K562 (cell line): ENCODE results near the gene OTUD5. TPM values are rescaled to one million over a fixed set of nuclear protein-coding genes. Genes with fewer than 3 reads are reported as not detected.

ENCODE experiments used
- CGGBP1 ChIP-seq: fragments of 250-450 bp; sonication (Bioruptor Pico); IDR thresholded peaks from 2 replicates; pipeline ENCODE4 v1.9.0; 2021; ENCODE audit warnings: mild to moderate bottlenecking
- ELF4 ChIP-seq: fragments of 450-650 bp; formaldehyde crosslinking; IDR thresholded peaks from 2 replicates; pipeline ENCODE4 v1.4.0; 2022; ENCODE audit warnings: missing genetic modification characterization
- ETS1 ChIP-seq: conservative IDR thresholded peaks from 2 replicates; pipeline ENCODE4 v1.6.1; 2011; ENCODE audit warnings: low read depth, mild to moderate bottlenecking, low read length; ENCODE audit not compliant: control insufficient read depth
- GATA2 ChIP-seq: sonication (generic); formaldehyde crosslinking; IDR thresholded peaks from 2 replicates; pipeline ENCODE4 v1.4.0; 2020; ENCODE audit warnings: mild to moderate bottlenecking, missing genetic modification reagents
- KDM5B ChIP-seq: fragments of 200-600 bp; sonication (generic); IDR thresholded peaks from 2 replicates; pipeline ENCODE4 v1.6.1; 2012; ENCODE audit warnings: low read depth, mild to moderate bottlenecking, moderate library complexity, low read length, control low read depth, inconsistent platforms; ENCODE audit not compliant: insufficient replicate concordance
- KLF1 ChIP-seq: fragments of 450-650 bp; IDR thresholded peaks from 2 replicates; pipeline ENCODE4 v1.6.1; 2016; ENCODE audit warnings: missing genetic modification characterization, missing compliant biosample characterization
- L3MBTL2 ChIP-seq: fragments of 450-650 bp; IDR thresholded peaks from 2 replicates; pipeline ENCODE4 v1.6.1; 2016; ENCODE audit warnings: mild to moderate bottlenecking, moderate library complexity
- NR2C2 ChIP-seq, 2 experiments: fragments of 200-800 bp in 1 of 2; sonication (Bioruptor generic) in 1 of 2; sonication (generic) in 1 of 2; formaldehyde crosslinking in 1 of 2; IDR thresholded peaks; 2 replicates each; pipeline versions ENCODE4 v1.6.1 to v1.8.0; 2016 to 2022; ENCODE audit warnings: mild to moderate bottlenecking in 1 of 2, missing compliant biosample characterization in 1 of 2, missing genetic modification characterization in 1 of 2, missing genetic modification reagents in 1 of 2
- PHB ChIP-seq: fragments of 250-450 bp; sonication (Bioruptor Pico); IDR thresholded peaks from 2 replicates; pipeline ENCODE4 v1.5.0; 2021
- PML ChIP-seq: IDR thresholded peaks from 2 replicates; pipeline ENCODE4 v1.6.1; 2012; ENCODE audit warnings: low read length, inconsistent platforms
- POLR2G ChIP-seq: fragments of 200-400 bp; formaldehyde crosslinking; IDR thresholded peaks from 2 replicates; pipeline ENCODE4 v1.6.1; 2017; ENCODE audit warnings: low read depth, mild to moderate bottlenecking, antibody characterized with exemption, low read length, moderate library complexity
- RFX7 ChIP-seq: fragments of 250-450 bp; sonication (Bioruptor Pico); IDR thresholded peaks from 2 replicates; pipeline ENCODE4 v1.5.1; 2021; ENCODE audit warnings: mild to moderate bottlenecking
- SOX6 ChIP-seq: fragments of 450-650 bp; IDR thresholded peaks from 2 replicates; pipeline ENCODE4 v1.6.1; 2014; ENCODE audit warnings: mild to moderate bottlenecking
- TEAD4 ChIP-seq, 2 experiments: sonication (generic) in 1 of 2; formaldehyde crosslinking in 1 of 2; IDR thresholded peaks; 2 replicates each; pipeline versions ENCODE4 v1.6.1 to v1.8.0; 2012 to 2022; ENCODE audit warnings: borderline replicate concordance in 1 of 2, inconsistent platforms in 1 of 2, low read length in 1 of 2, mild to moderate bottlenecking in 1 of 2, missing genetic modification reagents in 1 of 2
- ZBTB11 ChIP-seq, 3 experiments: fragments of 200-800 bp in 1 of 3; fragments of 250-450 bp in 1 of 3; fragments of 450-650 bp in 1 of 3; sonication (Bioruptor Pico) in 1 of 3; sonication (Bioruptor generic) in 1 of 3; formaldehyde crosslinking in 1 of 3; IDR thresholded peaks; 2 replicates each; pipeline versions ENCODE4 v1.6.1 to v1.8.0; 2016 to 2022; ENCODE audit warnings: mild to moderate bottlenecking in 2 of 3, missing genetic modification characterization in 2 of 3, missing compliant biosample characterization in 1 of 3, moderate library complexity in 1 of 3
- ZNF668 ChIP-seq: fragments of 250-450 bp; sonication (Bioruptor Pico); IDR thresholded peaks from 2 replicates; pipeline ENCODE4 v1.8.0; 2022; ENCODE audit warnings: mild to moderate bottlenecking, inconsistent platforms
- ZNF75A ChIP-seq: fragments of 450-650 bp; formaldehyde crosslinking; IDR thresholded peaks from 2 replicates; pipeline ENCODE4 v1.4.0; 2020; ENCODE audit warnings: mild to moderate bottlenecking
- polyA plus RNA-seq, 8 experiments: library from polyadenylated mRNA; depleted of rRNA in 4 of 8; stranded (reverse) in 5 of 8; unstranded in 3 of 8; fragments of >200 nt; fragmentation: Nextera tagmentation in 2 of 8; fragmentation: Illumina TruSeq in 1 of 8; extraction: Ambion mirVana in 2 of 8; extraction: Trizol in 1 of 8; gene quantifications; 2 replicates each; pipeline versions ENCODE4 v1.2.1 to v1.2.3, GENCODE V29; 2011 to 2014; ENCODE audit warnings: inconsistent platforms in 1 of 8, missing spikeins in 1 of 8
- total RNA-seq, 7 experiments: library from RNA; depleted of rRNA in 6 of 7; stranded (reverse); fragments of >200 nt in 6 of 7; fragmentation: Illumina TruSeq in 2 of 7; extraction: Trizol in 2 of 7; gene quantifications; 2 replicates each; pipeline versions ENCODE4 v1.2.1 to v1.2.3, GENCODE V29; 2011 to 2021; ENCODE audit warnings: low replicate concordance in 1 of 7

Gene OTUD5
- total and polyA plus RNA-seq, 9 of the 15 experiments (the other 6 are each of a cell fraction or from before 2014, with no cell fraction given), result 3.6 to 102 (median 59.0) TPM

GRCh38 chrX:48911412-48912182, 45.8 kb downstream of the OTUD5 start, which contains the start of gene SLC35A2 (continued):
- peak in 1 of 3 experiments; percentile 84; a peak in 2 of 6 replicates for TF ChIP-seq ZBTB11 (CRISPR knock-in tag; IDR thresholded peaks at IDR 0.05)
- TF ChIP-seq KDM5B, result peak; percentile 81
- TF ChIP-seq KLF1 (tag), result no peak
- TF ChIP-seq PHB (CRISPR knock-in tag), result peak; percentile 90; the same call in 1 of the 2 replicates
- peak; percentile 63; the same call in 1 of the 2 replicates for TF ChIP-seq ELF4 (CRISPR knock-in tag)
- TF ChIP-seq TEAD4 (IDR thresholded peaks at IDR 0.05; ENCODE audit: low read length), result 0 out of 2 replicates have a peak, but pooled peaks have one; percentile 10
- no peak for TF ChIP-seq TEAD4 (CRISPR knock-in tag; IDR thresholded peaks at IDR 0.05; ENCODE audit: borderline replicate concordance)
- TF ChIP-seq PML, result peak; percentile 70; the same call in 1 of the 2 replicates
- no peak for TF ChIP-seq SOX6
- no peak for TF ChIP-seq NR2C2 (CRISPR knock-in tag; IDR thresholded peaks at IDR 0.05)
- TF ChIP-seq NR2C2 (tag; IDR thresholded peaks at IDR 0.05), result peak; percentile 94
- 0 out of 2 replicates have a peak, but pooled peaks have one; percentile 38 for TF ChIP-seq ETS1
- peak; percentile 58 for TF ChIP-seq GATA2 (CRISPR knock-in tag)
- 0 out of 2 replicates have a peak, but pooled peaks have one; percentile 48 for TF ChIP-seq CGGBP1 (CRISPR knock-in tag)
- peak; percentile 97 for TF ChIP-seq POLR2G
- peak; percentile 43; the same call in 1 of the 2 replicates for TF ChIP-seq L3MBTL2
- TF ChIP-seq ZNF75A (CRISPR knock-in tag), result no peak; the same call in 1 of the 2 replicates
- no peak for TF ChIP-seq ZNF668 (CRISPR knock-in tag)
- peak; percentile 49 for TF ChIP-seq RFX7 (CRISPR knock-in tag)
